G401 (cell line): Measurements from ENCODE around the gene TSPAN10. TPM values are rescaled to one million over a fixed set of nuclear protein-coding genes. Genes with fewer than 3 reads are reported as not detected.
A peak's percentile ranks its signal among the peaks of the same experiment; 100 is the strongest.

Experiments used
- DNase-seq: peaks from one replicate; pipeline ENCODE4 v3.0.0-alpha.2; 2015; ENCODE audit warnings: low spot score
- in situ Hi-C: cut with HindIII; loops from 2 replicates; pipeline ENCODE4 v1.10.0; 2016; ENCODE audit warnings: low sequenced_read_pairs, mixed read lengths
- total RNA-seq: library from RNA; depleted of rRNA; stranded (reverse); fragments of >200 nt; shearing (Covaris generic); gene quantifications from 2 replicates; pipeline ENCODE4 v1.2.3, GENCODE V29; 2014

TSPAN10 gene
- total RNA-seq, 1 experiment from 2014 or later = 66.8 TPM

- in situ Hi-C loops = no loop called here
Measured at GRCh38 chr17:81621494-81622130, 15.4 kb upstream of the TSPAN10 start.

GRCh38 chr17:81630274-81630673 is 6.7 kb upstream of the TSPAN10 start:
- DNase-seq = no peak
- in situ Hi-C loops = no loop called here

More at GRCh38 chr17:81621494-81622130, 15.4 kb upstream of the TSPAN10 start:
- DNase-seq = peak; percentile 35

GRCh38 chr17:81631482-81631881 is 5.5 kb upstream of the TSPAN10 start:
- in situ Hi-C loops = no loop called here
- DNase-seq = no peak

- in situ Hi-C loops = no loop called here
- no peak for DNase-seq
Measured at GRCh38 chr17:81635431-81635830, 1.6 kb upstream of the TSPAN10 start.

GRCh38 chr17:81635973-81636504 is 957 bp upstream of the TSPAN10 start:
- in situ Hi-C loops = no loop called here
- DNase-seq = no peak

GRCh38 chr17:81638683-81639082 is 1.7 kb downstream of the TSPAN10 start:
- in situ Hi-C loops = no loop called here
- DNase-seq = no peak

- in situ Hi-C loops = no loop called here
- DNase-seq = no peak
Measured at GRCh38 chr17:81640011-81640410, 3.0 kb downstream of the TSPAN10 start.

- in situ Hi-C loops = no loop called here
- peak; percentile 34 for DNase-seq
Measured at GRCh38 chr17:81641825-81642489, 5.0 kb downstream of the TSPAN10 start.

GRCh38 chr17:81644496-81644895 is 7.5 kb downstream of the TSPAN10 start:
- in situ Hi-C loops = no loop called here
- DNase-seq = no peak

- no peak for DNase-seq
- in situ Hi-C loops = no loop called here
Measured at GRCh38 chr17:81644976-81645952, 8.3 kb downstream of the TSPAN10 start.

GRCh38 chr17:81646869-81647600 is 10.0 kb downstream of the TSPAN10 start:
- in situ Hi-C loops = no loop called here
- DNase-seq = peak; percentile 95

GRCh38 chr17:81647640-81648012 is 10.6 kb downstream of the TSPAN10 start:
- in situ Hi-C loops = no loop called here
- DNase-seq = no peak

- in situ Hi-C loops = no loop called here
- DNase-seq = peak; percentile 13
Measured at GRCh38 chr17:81648013-81648706, 11.2 kb downstream of the TSPAN10 start.

- no peak for DNase-seq
- in situ Hi-C loops = no loop called here
Measured at GRCh38 chr17:81648707-81649085, 11.7 kb downstream of the TSPAN10 start.

GRCh38 chr17:81650951-81651350 is 14.0 kb downstream of the TSPAN10 start:
- DNase-seq = no peak
- in situ Hi-C loops = no loop called here

- in situ Hi-C loops = no loop called here
- no peak for DNase-seq
Measured at GRCh38 chr17:81651692-81652091, 14.7 kb downstream of the TSPAN10 start.

- in situ Hi-C loops = no loop called here
- no peak for DNase-seq
Measured at GRCh38 chr17:81652906-81653771, 16.1 kb downstream of the TSPAN10 start.
